Parathyroid adenoma (tissue), 2 donors: ENCODE measurements around the gene MAGI3.

ENCODE experiments used
- H2AFZ ChIP-seq: fragments of 300-600 bp; sonication (generic); one replicate; pipeline ENCODE4 v1.7.0; 2017; ENCODE audit warnings: antibody characterized with exemption, mild to moderate bottlenecking
- H3K27ac ChIP-seq: fragments of 300-600 bp; sonication (generic); one replicate; pipeline ENCODE4 v1.7.0; 2017
- H3K27me3 ChIP-seq: fragments of 300-600 bp; sonication (generic); one replicate; pipeline ENCODE4 v1.7.0; 2017; ENCODE audit warnings: low read length; ENCODE audit not compliant: control insufficient read depth, insufficient read depth
- H3K36me3 ChIP-seq: fragments of 300-600 bp; sonication (generic); one replicate; pipeline ENCODE4 v1.7.0; 2017; ENCODE audit warnings: low read length; ENCODE audit not compliant: control insufficient read depth, insufficient read depth
- H3K4me1 ChIP-seq: fragments of 300-600 bp; sonication (generic); one replicate; pipeline ENCODE4 v1.7.0; 2017; ENCODE audit warnings: control low read depth
- H3K4me2 ChIP-seq: fragments of 300-600 bp; sonication (generic); one replicate; pipeline ENCODE4 v1.7.0; 2017; ENCODE audit warnings: low read length
- H3K4me3 ChIP-seq: fragments of 300-600 bp; sonication (generic); one replicate; pipeline ENCODE4 v1.7.0; 2017; ENCODE audit warnings: low read depth, low read length
- H3K79me2 ChIP-seq: fragments of 300-600 bp; sonication (generic); one replicate; pipeline ENCODE4 v1.7.0; 2017; ENCODE audit warnings: control low read depth
- H3K9ac ChIP-seq: fragments of 300-600 bp; sonication (generic); one replicate; pipeline ENCODE4 v1.7.0; 2017; ENCODE audit warnings: mild to moderate bottlenecking
- H3K9me3 ChIP-seq: fragments of 300-600 bp; sonication (generic); one replicate; pipeline ENCODE4 v1.7.0; 2017; ENCODE audit warnings: low read length; ENCODE audit not compliant: control insufficient read depth
- CTCF ChIP-seq: fragments of 300-600 bp; sonication (generic); IDR thresholded peaks from one replicate; pipeline ENCODE4 v1.7.0; 2017; ENCODE audit warnings: antibody characterized with exemption, mild to moderate bottlenecking
- donor health status: primary hyperparathyroidism.

Gene MAGI3

DNA sequence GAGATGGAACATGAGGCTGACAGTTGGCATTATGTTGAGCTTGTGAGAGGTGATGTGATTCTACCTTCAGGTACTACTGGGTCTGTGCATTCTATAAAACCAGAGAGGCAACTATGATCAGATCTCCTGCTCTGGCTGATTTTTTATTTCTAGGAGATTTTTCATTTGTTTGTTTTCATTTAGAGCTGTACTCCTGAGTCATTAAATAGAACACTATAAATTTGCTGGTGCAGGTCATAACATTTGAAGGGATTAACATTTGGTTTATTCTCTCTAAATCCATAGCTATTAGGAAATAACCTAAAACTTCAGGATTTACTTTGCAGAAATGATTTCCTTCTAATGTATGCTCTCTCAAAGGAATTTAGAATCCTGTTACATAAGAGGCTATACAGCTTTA lies 42.9 kb downstream of the MAGI3 start:
- H2AFZ ChIP-seq = no peak overlapping the region

DNA sequence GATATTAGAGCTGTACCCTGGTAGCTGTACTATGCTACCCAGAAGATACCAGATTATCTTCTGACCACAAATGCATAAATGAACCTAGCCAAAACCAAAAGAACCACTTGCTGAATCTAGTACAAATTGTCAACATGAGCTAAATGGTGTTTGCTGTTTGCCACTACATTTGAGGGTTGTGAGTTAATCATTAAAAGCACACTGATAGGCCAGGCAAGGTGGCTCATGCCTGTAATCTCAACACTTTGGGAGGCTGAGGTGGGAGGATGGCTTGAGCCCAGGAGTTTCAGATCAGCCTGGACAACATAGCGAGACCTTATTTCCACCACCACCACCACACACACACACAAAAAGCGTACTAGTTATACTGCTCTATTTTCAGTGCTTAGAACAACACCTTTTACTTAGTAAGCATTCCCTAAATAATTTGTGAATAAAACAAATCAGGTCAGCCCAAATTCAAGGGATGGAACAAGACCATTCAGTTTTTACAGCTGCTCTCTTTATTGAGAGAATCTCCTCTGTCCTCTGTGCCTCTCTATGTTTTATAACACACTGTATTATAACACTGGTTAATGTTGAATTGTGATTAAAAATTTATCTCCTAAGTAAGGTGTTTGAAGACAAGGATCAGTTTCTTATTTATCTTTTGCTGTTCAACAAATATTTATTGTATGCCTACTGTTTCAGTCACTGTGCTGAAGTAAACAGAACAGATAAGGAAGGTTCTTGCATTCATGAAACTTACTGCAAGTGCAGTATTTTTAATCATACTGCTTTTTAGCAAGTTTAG lies 44.0 kb downstream of the MAGI3 start:
- Histone ChIP-seq H2AFZ (no peak overlapping the region), H3K4me1 (no peaks in the 10 kb centered on the region), H3K27ac (no peak overlapping the region), H3K4me3 (no peak overlapping the region), H3K27me3 (no peaks in the 10 kb centered on the region), H3K9ac (no peak overlapping the region), H3K4me2 (no peak overlapping the region), H3K79me2 (no peaks in the 10 kb centered on the region), H3K9me3 (no peaks in the 10 kb centered on the region), H3K36me3 (no peaks in the 10 kb centered on the region)
- no peak for TF ChIP-seq CTCF

More for the DNA sequence above, 42.9 kb downstream of the MAGI3 start:
- Histone ChIP-seq H3K36me3 (no peaks in the 10 kb centered on the region), H3K27ac (no peak overlapping the region), H3K4me1 (no peaks in the 10 kb centered on the region), H3K4me3 (no peak overlapping the region), H3K27me3 (no peaks in the 10 kb centered on the region), H3K4me2 (no peak overlapping the region), H3K9ac (no peak overlapping the region), H3K9me3 (no peaks in the 10 kb centered on the region), H3K79me2 (no peaks in the 10 kb centered on the region)
- no peak for TF ChIP-seq CTCF

GRCh38 chr1:113434874-113435175 lies 44.5 kb downstream of the MAGI3 start:
- H2AFZ ChIP-seq = no peak overlapping the region
- TF ChIP-seq CTCF = no peak
- no peak overlapping the region for H3K4me2 ChIP-seq
- no peak overlapping the region for H3K4me3 ChIP-seq
- H3K9me3 ChIP-seq = no peaks in the 10 kb centered on the region
- H3K36me3 ChIP-seq = no peaks in the 10 kb centered on the region
- H3K27me3 ChIP-seq = no peaks in the 10 kb centered on the region
- H3K4me1 ChIP-seq = no peaks in the 10 kb centered on the region
- no peak overlapping the region for H3K9ac ChIP-seq
- no peak overlapping the region for H3K27ac ChIP-seq
- H3K79me2 ChIP-seq = no peaks in the 10 kb centered on the region

GRCh38 chr1:113437554-113438341 lies 47.4 kb downstream of the MAGI3 start:
- Histone ChIP-seq H3K4me2 (no peak overlapping the region), H3K36me3 (no peaks in the 10 kb centered on the region), H3K4me1 (no peaks in the 10 kb centered on the region), H3K4me3 (no peak overlapping the region), H3K79me2 (no peaks in the 10 kb centered on the region), H3K27me3 (no peaks in the 10 kb centered on the region), H3K9me3 (no peaks in the 10 kb centered on the region), H2AFZ (no peak overlapping the region), H3K27ac (no peak overlapping the region), H3K9ac (no peak overlapping the region)
- no peak for TF ChIP-seq CTCF
